Measurements from ENCODE around the gene C12orf57.

The C12orf57 gene

GRCh38 chr12:6909421-6910145 lies 34.2 kb upstream of the C12orf57 start:
- no peaks in the 10 kb centered on the region for H3K9me3 ChIP-seq (replicated peaks; ENCODE audit: insufficient read depth, low read length)
- H2AFZ ChIP-seq (ENCODE audit: low read length), result no peak overlapping the region
- no peak overlapping the region for H3K27ac ChIP-seq (ENCODE audit: low read length)
- H3K79me2 ChIP-seq (ENCODE audit: low read length), result peaks cover 10% of the 10 kb centered on the region
- no peaks in the 10 kb centered on the region for H3K27me3 ChIP-seq (replicated peaks; ENCODE audit: insufficient read depth, low read length)
- H3K9me2 ChIP-seq (replicated peaks; ENCODE audit: insufficient read depth, low read length), result no peaks in the 10 kb centered on the region
- no peaks in the 10 kb centered on the region for H4K20me1 ChIP-seq (ENCODE audit: insufficient read depth, low read length)
- H3K4me1 ChIP-seq (ENCODE audit: low read length), result no peaks in the 10 kb centered on the region
- H3K9ac ChIP-seq (ENCODE audit: low read length), result no peak overlapping the region
- H3F3A ChIP-seq (ENCODE audit: insufficient read depth, low read length), result no peaks in the 10 kb centered on the region
- DNase-seq, result no peak
- H3K4me2 ChIP-seq (ENCODE audit: low read depth, low read length), result no peak overlapping the region
- TF ChIP-seq CTCF (IDR thresholded peaks at IDR 0.05; ENCODE audit: low read length) (no peak), EZH2 (optimal IDR thresholded peaks at IDR 0.05; ENCODE audit: low read depth, low read length) (no peak), EZH2phosphoT487 (IDR thresholded peaks at IDR 0.05; ENCODE audit: low read length) (no peak)
- H3K4me3 ChIP-seq (ENCODE audit: low read length), result no peak overlapping the region
- H3K36me3 ChIP-seq (replicated peaks; ENCODE audit: insufficient read depth, low read length), result no peaks in the 10 kb centered on the region

DNA sequence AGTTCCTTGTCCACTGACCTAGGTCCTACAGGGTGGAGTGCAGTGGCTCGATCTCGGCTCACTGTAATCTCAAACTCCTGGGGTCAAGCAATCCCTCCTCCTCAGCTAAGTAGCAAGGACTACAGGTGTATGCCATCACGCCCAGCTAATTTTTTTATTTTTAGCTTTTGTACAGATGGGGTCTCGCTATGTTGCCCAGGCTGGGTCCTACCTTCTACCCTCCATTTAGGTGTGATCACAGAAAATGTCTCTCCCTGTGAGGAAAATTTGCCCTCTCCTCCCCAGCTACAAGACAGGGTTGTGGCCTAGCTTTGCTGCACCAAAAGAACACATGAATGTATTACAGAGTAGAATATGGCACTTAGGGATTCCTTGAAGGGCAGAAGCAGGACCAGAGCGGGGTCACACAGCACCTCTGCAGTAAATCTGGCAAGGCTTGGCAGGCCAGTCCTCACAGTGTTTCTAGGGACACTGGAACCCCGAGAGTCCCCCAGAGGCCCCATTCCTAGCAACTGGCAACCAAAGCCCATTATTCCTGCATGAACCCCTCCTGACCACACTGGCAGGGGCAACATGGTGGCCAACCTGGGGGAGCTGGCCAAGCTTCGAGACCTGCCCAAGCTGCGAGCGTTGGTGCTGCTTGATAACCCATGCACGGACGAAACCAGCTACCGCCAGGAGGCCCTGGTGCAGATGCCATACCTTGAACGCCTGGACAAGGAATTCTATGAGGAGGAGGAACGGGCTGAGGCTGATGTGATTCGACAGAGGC lies 31.5 kb upstream of the C12orf57 start:
- peaks cover 10% of the 10 kb centered on the region; the same call in 1 of the 2 replicates for H3K36me3 ChIP-seq (replicated peaks; ENCODE audit: insufficient read depth, low read length)
- H4K20me1 ChIP-seq (ENCODE audit: insufficient read depth, low read length), result no peaks in the 10 kb centered on the region
- no peak overlapping the region for H3K4me3 ChIP-seq (ENCODE audit: low read length)
- no peaks in the 10 kb centered on the region for H3K27me3 ChIP-seq (replicated peaks; ENCODE audit: insufficient read depth, low read length)
- no peaks in the 10 kb centered on the region for H3K9me3 ChIP-seq (replicated peaks; ENCODE audit: insufficient read depth, low read length)
- no peak overlapping the region for H3K4me2 ChIP-seq (ENCODE audit: low read depth, low read length)
- H3K79me2 ChIP-seq (ENCODE audit: low read length), result peaks cover 37% of the 10 kb centered on the region
- H3F3A ChIP-seq (ENCODE audit: insufficient read depth, low read length), result peaks cover 13% of the 10 kb centered on the region
- no peaks in the 10 kb centered on the region for H3K9me2 ChIP-seq (replicated peaks; ENCODE audit: insufficient read depth, low read length)
- peaks cover 16% of the 10 kb centered on the region for H3K4me1 ChIP-seq (ENCODE audit: low read length)
- H2AFZ ChIP-seq (ENCODE audit: low read length), result no peak overlapping the region
- DNase-seq, result no peak
- no peak overlapping the region for H3K27ac ChIP-seq (ENCODE audit: low read length)
- TF ChIP-seq EZH2phosphoT487 (IDR thresholded peaks at IDR 0.05; ENCODE audit: low read length) (no peak), CTCF (IDR thresholded peaks at IDR 0.05; ENCODE audit: low read length) (no peak), EZH2 (optimal IDR thresholded peaks at IDR 0.05; ENCODE audit: low read depth, low read length) (no peak)
- no peak overlapping the region for H3K9ac ChIP-seq (ENCODE audit: low read length)

DNA sequence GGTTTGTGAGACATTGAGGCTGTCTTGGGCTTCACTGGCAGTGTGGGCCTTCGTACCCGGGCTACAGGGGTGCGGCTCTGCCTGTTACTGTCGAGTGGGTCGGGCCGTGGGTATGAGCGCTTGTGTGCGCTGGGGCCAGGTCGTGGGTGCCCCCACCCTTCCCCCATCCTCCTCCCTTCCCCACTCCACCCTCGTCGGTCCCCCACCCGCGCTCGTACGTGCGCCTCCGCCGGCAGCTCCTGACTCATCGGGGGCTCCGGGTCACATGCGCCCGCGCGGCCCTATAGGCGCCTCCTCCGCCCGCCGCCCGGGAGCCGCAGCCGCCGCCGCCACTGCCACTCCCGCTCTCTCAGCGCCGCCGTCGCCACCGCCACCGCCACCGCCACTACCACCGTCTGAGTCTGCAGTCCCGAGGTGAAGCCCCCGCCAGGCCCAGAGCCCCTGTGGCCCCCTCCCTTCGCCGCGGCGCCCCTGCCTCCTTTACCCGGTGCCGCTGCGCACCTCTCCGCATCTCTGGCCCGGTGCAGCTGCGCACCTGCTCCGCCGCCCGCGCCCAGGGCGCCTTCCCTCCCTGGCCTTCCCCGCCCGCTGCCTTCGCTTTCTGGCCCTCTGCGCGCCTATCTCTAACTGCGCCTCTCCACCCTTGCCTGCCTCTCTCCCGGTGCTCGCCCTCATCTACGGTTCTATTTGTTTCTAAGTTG lies 29.4 kb upstream of the C12orf57 start, which contains the start of gene ENO2:
Gene ENO2, plus strand, starts transcription at position 335 of the 701 bp plus-strand sequence. CDS start 1,253 bp downstream, outside the sequence.
- TF ChIP-seq CTCF (IDR thresholded peaks at IDR 0.05; ENCODE audit: low read length), result no peak
- no peak for TF ChIP-seq EZH2phosphoT487 (IDR thresholded peaks at IDR 0.05; ENCODE audit: low read length)
- no peak for TF ChIP-seq EZH2 (optimal IDR thresholded peaks at IDR 0.05; ENCODE audit: low read depth, low read length)
- Histone ChIP-seq H4K20me1 (ENCODE audit: insufficient read depth, low read length) (no peaks in the 10 kb centered on the region), H2AFZ (ENCODE audit: low read length) (peak within 1 kb of the TSS; percentile 87), H3K9ac (ENCODE audit: low read length) (peak within 1 kb of the TSS; percentile 80), H3K79me2 (ENCODE audit: low read length) (peaks cover 43% of the 10 kb centered on the region), H3K4me2 (ENCODE audit: low read depth, low read length) (peak within 1 kb of the TSS; percentile 92), H3K9me3 (replicated peaks; ENCODE audit: insufficient read depth, low read length) (no peaks in the 10 kb centered on the region), H3K4me3 (ENCODE audit: low read length) (peak within 1 kb of the TSS; percentile 94), H3K9me2 (replicated peaks; ENCODE audit: insufficient read depth, low read length) (no peaks in the 10 kb centered on the region), H3F3A (ENCODE audit: insufficient read depth, low read length) (peaks cover 21% of the 10 kb centered on the region), H3K27me3 (replicated peaks; ENCODE audit: insufficient read depth, low read length) (no peaks in the 10 kb centered on the region), H3K36me3 (replicated peaks; ENCODE audit: insufficient read depth, low read length) (peaks cover 10% of the 10 kb centered on the region; the same call in 1 of the 2 replicates), H3K27ac (ENCODE audit: low read length) (peak within 1 kb of the TSS; percentile 69; the same call in 1 of the 2 replicates), H3K4me1 (ENCODE audit: low read length) (peaks cover 25% of the 10 kb centered on the region)
- DNase-seq, result peak; percentile 63
